Keratinocyte (primary cell): ENCODE measurements around the gene ZBTB7A. TPM values are rescaled to one million over a fixed set of nuclear protein-coding genes. Genes with fewer than 3 reads are reported as not detected.

ENCODE experiments used
- DNase-seq: peaks from one replicate; pipeline ENCODE4 v3.0.0-alpha.2; 2011; ENCODE audit warnings: low read depth, missing footprints, low spot score
- FAIRE-seq: peaks from 2 replicates; lab custom pipeline; 2011; peaks lifted over from hg19 to GRCh38; lab: Jason Lieb, UNC
- H2AFZ ChIP-seq: 2 replicates; pipeline ENCODE4 v1.6.0; 2012; ENCODE audit warnings: low read length, control low read depth, inconsistent platforms; ENCODE audit not compliant: control insufficient read depth
- H3K27ac ChIP-seq: 2 replicates; pipeline ENCODE4 v1.5.1; 2011; ENCODE audit warnings: low read length; ENCODE audit not compliant: control insufficient read depth, insufficient read depth
- H3K27me3 ChIP-seq: 3 replicates; pipeline ENCODE4 v1.6.0; 2011; ENCODE audit warnings: low read length; ENCODE audit not compliant: control insufficient read depth, insufficient read depth; ENCODE audit errors: extremely low read depth
- H3K36me3 ChIP-seq, 2 experiments: 2 replicates in 1 of 2; 3 replicates in 1 of 2; pipeline ENCODE4 v1.5.1; 2011; ENCODE audit warnings: low read length in 2 of 2, mild to moderate bottlenecking in 1 of 2; ENCODE audit not compliant: control insufficient read depth in 2 of 2, insufficient read depth in 2 of 2; ENCODE audit errors: extremely low read depth in 1 of 2
- H3K4me1 ChIP-seq: 3 replicates; pipeline ENCODE4 v1.5.1; 2011; ENCODE audit warnings: low read length; ENCODE audit not compliant: control insufficient read depth, insufficient read depth; ENCODE audit errors: extremely low read depth
- H3K4me2 ChIP-seq: 3 replicates; pipeline ENCODE4 v1.6.0; 2011; ENCODE audit warnings: low read depth, low read length; ENCODE audit not compliant: control insufficient read depth, insufficient read depth; ENCODE audit errors: extremely low read depth
- H3K4me3 ChIP-seq, 3 experiments: fragments of 200-600 bp in 1 of 3; sonication (generic) in 1 of 3; 2 replicates in 2 of 3; 3 replicates in 1 of 3; pipeline ENCODE4 v1.5.1; 2011 to 2016; ENCODE audit warnings: low read length in 3 of 3, mild to moderate bottlenecking in 3 of 3, control low read depth in 2 of 3, inconsistent platforms in 1 of 3, low read depth in 1 of 3, mixed read lengths in 1 of 3, mixed run types in 1 of 3, moderate library complexity in 1 of 3; ENCODE audit not compliant: control insufficient read depth in 2 of 3, insufficient read depth in 2 of 3; ENCODE audit errors: extremely low read depth in 1 of 3
- H3K79me2 ChIP-seq: 2 replicates; pipeline ENCODE4 v1.6.0; 2012; ENCODE audit warnings: low read length; ENCODE audit not compliant: control insufficient read depth, insufficient read depth
- H3K9ac ChIP-seq: 3 replicates; pipeline ENCODE4 v1.6.0; 2011; ENCODE audit warnings: low read length; ENCODE audit not compliant: control insufficient read depth, insufficient read depth; ENCODE audit errors: extremely low read depth
- H3K9me1 ChIP-seq: 3 replicates; pipeline ENCODE4 v1.6.0; 2011; ENCODE audit warnings: low read length; ENCODE audit not compliant: control insufficient read depth, insufficient read depth; ENCODE audit errors: extremely low read depth
- H3K9me3 ChIP-seq: 2 replicates; pipeline ENCODE4 v1.5.1; 2012; ENCODE audit warnings: low read depth, low read length; ENCODE audit not compliant: control insufficient read depth
- H4K20me1 ChIP-seq: 3 replicates; pipeline ENCODE4 v1.6.0; 2011; ENCODE audit warnings: low read length; ENCODE audit not compliant: control insufficient read depth, insufficient read depth; ENCODE audit errors: extremely low read depth
- EZH2 ChIP-seq: IDR thresholded peaks from one replicate; pipeline ENCODE4 v1.6.1; 2012; ENCODE audit warnings: inconsistent platforms, mild to moderate bottlenecking, low read length, moderate library complexity
- dilution Hi-C: fragments of 300-500 bp; cut with MboI; formaldehyde crosslinking; loops from one replicate; pipeline ENCODE4 v1.7.0; 2020; ENCODE audit warnings: low sequenced_read_pairs; ENCODE audit not compliant: extremely low pct_ligation_motif_present
- polyA plus RNA-seq, 5 experiments: library from polyadenylated mRNA; depleted of rRNA in 3 of 5; stranded (reverse) in 3 of 5; stranded (forward) in 1 of 5; unstranded in 1 of 5; fragments of >200 nt; gene quantifications; 1 replicate in 1 of 5; 2 replicates in 3 of 5; 3 replicates in 1 of 5; pipeline versions ENCODE4 v1.2.1 to v1.2.3, GENCODE V29; 2011 to 2012; ENCODE audit warnings: missing spikeins in 2 of 5, low read depth in 1 of 5, low replicate concordance in 1 of 5
- TF ChIP-seq, protein P1 (sequence below), 3 experiments: IDR thresholded peaks in 1 of 3; conservative IDR thresholded peaks in 1 of 3; optimal IDR thresholded peaks in 1 of 3; 2 replicates in 2 of 3; 3 replicates in 1 of 3; pipeline versions ENCODE3 to v1.5.1; 2011; ENCODE audit warnings: low read length in 3 of 3, mild to moderate bottlenecking in 3 of 3, moderate library complexity in 2 of 3, control low read depth in 1 of 3, inconsistent platforms in 1 of 3; ENCODE audit not compliant: insufficient read depth in 2 of 3; ENCODE audit errors: extremely low read depth in 1 of 3

Gene ZBTB7A
- polyA plus RNA-seq, 1 donor (not counting 4 experiments of a cell fraction or from before 2014, with no cell fraction given), result 3.7 TPM

- Histone ChIP-seq H4K20me1 (no peaks in the 10 kb centered on the region), H3K79me2 (peaks cover 3% of the 10 kb centered on the region), H3K36me3 (peaks cover 25 to 51% of the 10 kb centered on the region in 2 experiments), H3K4me2 (no peak overlapping the region), H3K9me1 (no peaks in the 10 kb centered on the region), H3K4me1 (peaks cover 4% of the 10 kb centered on the region), H3K9ac (no peak overlapping the region), H2AFZ (no peak overlapping the region), H3K27me3 (no peaks in the 10 kb centered on the region), H3K27ac (no peak overlapping the region), H3K4me3 (no peak overlapping the region), H3K9me3 (no peaks in the 10 kb centered on the region)
- TF ChIP-seq, protein P1, sequence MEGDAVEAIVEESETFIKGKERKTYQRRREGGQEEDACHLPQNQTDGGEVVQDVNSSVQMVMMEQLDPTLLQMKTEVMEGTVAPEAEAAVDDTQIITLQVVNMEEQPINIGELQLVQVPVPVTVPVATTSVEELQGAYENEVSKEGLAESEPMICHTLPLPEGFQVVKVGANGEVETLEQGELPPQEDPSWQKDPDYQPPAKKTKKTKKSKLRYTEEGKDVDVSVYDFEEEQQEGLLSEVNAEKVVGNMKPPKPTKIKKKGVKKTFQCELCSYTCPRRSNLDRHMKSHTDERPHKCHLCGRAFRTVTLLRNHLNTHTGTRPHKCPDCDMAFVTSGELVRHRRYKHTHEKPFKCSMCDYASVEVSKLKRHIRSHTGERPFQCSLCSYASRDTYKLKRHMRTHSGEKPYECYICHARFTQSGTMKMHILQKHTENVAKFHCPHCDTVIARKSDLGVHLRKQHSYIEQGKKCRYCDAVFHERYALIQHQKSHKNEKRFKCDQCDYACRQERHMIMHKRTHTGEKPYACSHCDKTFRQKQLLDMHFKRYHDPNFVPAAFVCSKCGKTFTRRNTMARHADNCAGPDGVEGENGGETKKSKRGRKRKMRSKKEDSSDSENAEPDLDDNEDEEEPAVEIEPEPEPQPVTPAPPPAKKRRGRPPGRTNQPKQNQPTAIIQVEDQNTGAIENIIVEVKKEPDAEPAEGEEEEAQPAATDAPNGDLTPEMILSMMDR (optimal IDR thresholded peaks at IDR 0.05 in 1 of 3, IDR thresholded peaks at IDR 0.05 in 1 of 3, conservative IDR thresholded peaks at IDR 0.05 in 1 of 3; ENCODE audit: extremely low read depth in 1 of 3, insufficient read depth in 2 of 3, low read length in 3 of 3), result no peak
- TF ChIP-seq EZH2, result no peak
- FAIRE-seq (no peak), DNase-seq (no peak)
- dilution Hi-C loops, result no loop called here
Observed at GRCh38 chr19:4109626-4109945, 42.9 kb upstream of the ZBTB7A start.

GRCh38 chr19:4108767-4109625 is 42.3 kb upstream of the ZBTB7A start:
- H4K20me1 ChIP-seq, result no peaks in the 10 kb centered on the region
- DNase-seq (no peak), FAIRE-seq (no peak)
- no peak overlapping the region for H3K4me3 ChIP-seq
- TF ChIP-seq EZH2, result no peak
- TF ChIP-seq, protein P1 (optimal IDR thresholded peaks at IDR 0.05 in 1 of 3, IDR thresholded peaks at IDR 0.05 in 1 of 3, conservative IDR thresholded peaks at IDR 0.05 in 1 of 3; ENCODE audit: extremely low read depth in 1 of 3, insufficient read depth in 2 of 3, low read length in 3 of 3), result no peak
- dilution Hi-C loops, result no loop called here
- H3K4me2 ChIP-seq, result no peak overlapping the region
- no peaks in the 10 kb centered on the region for H3K79me2 ChIP-seq
- no peak overlapping the region for H3K27ac ChIP-seq
- no peaks in the 10 kb centered on the region for H3K9me3 ChIP-seq
- no peak overlapping the region for H3K9ac ChIP-seq
- H3K36me3 ChIP-seq, result peaks cover 24 to 51% of the 10 kb centered on the region in 2 experiments
- no peaks in the 10 kb centered on the region for H3K27me3 ChIP-seq
- H3K4me1 ChIP-seq, result peaks cover 5% of the 10 kb centered on the region
- H3K9me1 ChIP-seq, result no peaks in the 10 kb centered on the region
- H2AFZ ChIP-seq, result no peak overlapping the region
